Neural crest cell (in vitro differentiated cells): Measurements from ENCODE around the gene TRAPPC3. TPM values are rescaled to one million over a fixed set of nuclear protein-coding genes. Genes with fewer than 3 reads are reported as not detected.

ENCODE experiments used
- DNase-seq: peaks from one replicate; pipeline ENCODE4 v3.0.0; 2021; ENCODE audit warnings: low read depth, mixed read lengths, low spot score
- H3K27ac Mint-ChIP-seq: one replicate; pipeline ENCODE4 v1.8.0; 2021; ENCODE audit warnings: mild to moderate bottlenecking, mixed read lengths; ENCODE audit not compliant: unreplicated experiment
- H3K27me3 Mint-ChIP-seq: 2 replicates; pipeline ENCODE4 v1.8.0; 2021; ENCODE audit warnings: low read depth, mild to moderate bottlenecking, mixed read lengths
- H3K36me3 Mint-ChIP-seq: 2 replicates; pipeline ENCODE4 v1.8.0; 2021; ENCODE audit warnings: low read depth, mild to moderate bottlenecking, mixed read lengths
- H3K4me1 Mint-ChIP-seq: 2 replicates; pipeline ENCODE4 v1.8.0; 2021; ENCODE audit warnings: mixed read lengths
- H3K4me3 Mint-ChIP-seq: one replicate; pipeline ENCODE4 v1.8.0; 2021; ENCODE audit warnings: mild to moderate bottlenecking, mixed read lengths
- H3K9me3 Mint-ChIP-seq: 2 replicates; pipeline ENCODE4 v1.8.0; 2021; ENCODE audit warnings: mixed read lengths
- CTCF ChIP-seq: fragments of 200-600 bp; sonication (generic); conservative IDR thresholded peaks from 2 replicates; pipeline ENCODE4 v1.5.0; 2021; ENCODE audit warnings: antibody characterized with exemption, mild to moderate bottlenecking
- total RNA-seq: library from RNA; stranded (reverse); gene quantifications from 2 replicates; pipeline ENCODE4 v1.2.1, GENCODE V29; 2021

Gene TRAPPC3
- total RNA-seq, 1 donor from 2014 or later, result 52.8 TPM

GRCh38 chr1:36135796-36136195 is 13.5 kb downstream of the TRAPPC3 start:
- Mint-ChIP-seq H3K9me3 (no peaks in the 10 kb centered on the region), H3K36me3 (no peaks in the 10 kb centered on the region), H3K27ac (no peak overlapping the region), H3K27me3 (no peaks in the 10 kb centered on the region), H3K4me3 (no peak overlapping the region), H3K4me1 (peaks cover 12% of the 10 kb centered on the region)
- no peak for DNase-seq
- TF ChIP-seq CTCF, result no peak

DNA sequence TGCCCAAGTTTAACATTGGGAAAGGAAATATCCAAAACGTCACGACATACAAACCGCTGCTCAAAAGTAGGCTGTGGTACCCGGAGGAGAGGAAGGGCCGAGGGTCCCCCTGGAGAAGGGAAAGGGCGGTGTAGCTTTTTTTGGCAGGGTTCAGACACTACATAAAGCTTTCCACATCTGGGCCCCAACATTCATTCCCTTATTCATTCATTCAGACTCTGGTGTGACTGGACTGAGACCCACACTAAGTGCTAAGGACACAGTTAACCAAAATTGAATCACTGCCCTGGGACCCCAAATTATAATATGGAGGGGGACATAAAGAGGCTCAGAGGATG is 14.0 kb downstream of the TRAPPC3 start:
- no peaks in the 10 kb centered on the region for H3K9me3 Mint-ChIP-seq
- H3K27ac Mint-ChIP-seq, result no peak overlapping the region
- TF ChIP-seq CTCF, result no peak
- H3K4me1 Mint-ChIP-seq, result peaks cover 12% of the 10 kb centered on the region
- DNase-seq, result no peak
- H3K27me3 Mint-ChIP-seq, result no peaks in the 10 kb centered on the region
- no peak overlapping the region for H3K4me3 Mint-ChIP-seq
- H3K36me3 Mint-ChIP-seq, result no peaks in the 10 kb centered on the region

- no peak overlapping the region for H3K27ac Mint-ChIP-seq
- no peak overlapping the region for H3K4me3 Mint-ChIP-seq
- no peaks in the 10 kb centered on the region for H3K36me3 Mint-ChIP-seq
- H3K9me3 Mint-ChIP-seq, result no peaks in the 10 kb centered on the region
- H3K27me3 Mint-ChIP-seq, result no peaks in the 10 kb centered on the region
- H3K4me1 Mint-ChIP-seq, result peaks cover 12% of the 10 kb centered on the region
- peak; percentile 79 for DNase-seq
- TF ChIP-seq CTCF, result peak; percentile 75
Measured at GRCh38 chr1:36134505-36135329, 14.6 kb downstream of the TRAPPC3 start.

DNA sequence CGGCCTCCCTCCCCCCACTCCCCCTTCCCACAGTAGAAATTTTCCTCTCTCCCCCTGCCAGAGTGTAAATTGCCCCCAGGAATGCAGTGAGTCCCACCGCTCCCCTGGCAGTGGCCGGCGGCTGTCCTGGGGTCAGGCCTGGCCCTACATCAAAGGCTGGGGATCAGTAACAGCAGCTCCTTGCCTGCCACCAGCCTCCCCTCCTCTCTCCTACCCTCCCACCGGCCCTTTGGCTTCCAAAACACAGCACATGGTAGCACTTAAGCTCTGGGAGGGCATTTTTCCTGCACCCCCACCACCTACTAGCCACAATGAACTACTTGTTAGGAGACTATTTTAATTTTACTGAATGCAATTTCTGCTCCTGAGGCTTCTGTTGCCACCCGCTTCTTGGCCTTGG is 15.3 kb downstream of the TRAPPC3 start:
- no peak overlapping the region for H3K4me3 Mint-ChIP-seq
- no peaks in the 10 kb centered on the region for H3K27me3 Mint-ChIP-seq
- H3K9me3 Mint-ChIP-seq, result no peaks in the 10 kb centered on the region
- no peak overlapping the region for H3K27ac Mint-ChIP-seq
- no peak for TF ChIP-seq CTCF
- DNase-seq, result no peak
- peaks cover 12% of the 10 kb centered on the region for H3K4me1 Mint-ChIP-seq
- no peaks in the 10 kb centered on the region for H3K36me3 Mint-ChIP-seq

- Mint-ChIP-seq H3K9me3 (no peaks in the 10 kb centered on the region), H3K4me1 (peaks cover 12% of the 10 kb centered on the region), H3K27ac (no peak overlapping the region), H3K36me3 (no peaks in the 10 kb centered on the region), H3K4me3 (no peak overlapping the region), H3K27me3 (no peaks in the 10 kb centered on the region)
- DNase-seq, result no peak
- no peak for TF ChIP-seq CTCF
Measured at GRCh38 chr1:36133484-36133883, 15.8 kb downstream of the TRAPPC3 start.
